Renal pelvis (tissue), 4 donors: ENCODE results near the gene MRPL57. TPM values are rescaled to one million over a fixed set of nuclear protein-coding genes. Genes with fewer than 3 reads are reported as not detected.
"Not testable (repeated sequence)": the region's sequence is repeated elsewhere in the genome, so short reads cannot be mapped to it uniquely, and the experiment has no call there.

ENCODE experiments used
- DNase-seq: peaks from one replicate; pipeline ENCODE4 v3.0.0-alpha.2; 2013
- polyA plus RNA-seq, 3 donors: library from polyadenylated mRNA; unstranded; fragments of 120-200 nt; gene quantifications; one replicate each; pipeline ENCODE4 v1.2.1, GENCODE V29; 2013; ENCODE audit not compliant: insufficient read length in 3 of 3

The MRPL57 gene
- polyA plus RNA-seq, 3 donors = 25.2 to 27.2 (median 26.2) TPM

GRCh38 chr13:21175656-21176214 is 723 bp upstream of the MRPL57 start:
- no peak for DNase-seq

GRCh38 chr13:21176982-21177284 is 475 bp downstream of the MRPL57 start:
- DNase-seq = no peak

- DNase-seq = no peak
Observed at GRCh38 chr13:21181671-21182070, 5.2 kb downstream of the MRPL57 start.

- DNase-seq = not testable (repeated sequence)
Observed at GRCh38 chr13:21186410-21186809, 10.0 kb downstream of the MRPL57 start.

GRCh38 chr13:21194756-21195155 is 18.3 kb downstream of the MRPL57 start:
- not testable (repeated sequence) for DNase-seq

- not testable (repeated sequence) for DNase-seq
Observed at GRCh38 chr13:21197606-21198225, 21.3 kb downstream of the MRPL57 start.

GRCh38 chr13:21198391-21198790 is 21.9 kb downstream of the MRPL57 start:
- not testable (repeated sequence) for DNase-seq

GRCh38 chr13:21201456-21202190 is 25.2 kb downstream of the MRPL57 start:
- not testable (repeated sequence) for DNase-seq

- no peak for DNase-seq
Observed at GRCh38 chr13:21202767-21203531, 26.5 kb downstream of the MRPL57 start.

GRCh38 chr13:21208652-21209154 is 32.2 kb downstream of the MRPL57 start:
- DNase-seq = no peak

GRCh38 chr13:21212138-21212775 is 35.8 kb downstream of the MRPL57 start:
- no peak for DNase-seq

- not testable (repeated sequence) for DNase-seq
Observed at GRCh38 chr13:21215419-21215818, 39.0 kb downstream of the MRPL57 start.

- DNase-seq = no peak
Observed at GRCh38 chr13:21216332-21216731, 39.9 kb downstream of the MRPL57 start.

GRCh38 chr13:21218351-21219035 is 42.0 kb downstream of the MRPL57 start:
- no peak for DNase-seq

GRCh38 chr13:21219036-21219381 is 42.6 kb downstream of the MRPL57 start:
- DNase-seq = no peak

GRCh38 chr13:21219716-21220115 is 43.3 kb downstream of the MRPL57 start:
- DNase-seq = not testable (repeated sequence)

- no peak for DNase-seq
Observed at GRCh38 chr13:21221268-21221667, 44.8 kb downstream of the MRPL57 start.

- no peak for DNase-seq
Observed at GRCh38 chr13:21225082-21225481, 48.6 kb downstream of the MRPL57 start.

- DNase-seq = no peak
Observed at GRCh38 chr13:21225841-21226581, 49.6 kb downstream of the MRPL57 start.

- DNase-seq = no peak
Observed at GRCh38 chr13:21227917-21228316, 51.5 kb downstream of the MRPL57 start.
